ENCODE data around the gene BEST4.

GRCh38 chr1:44820328-44821239 is 32.6 kb upstream of the BEST4 start:
- TF ChIP-seq CTCF (IDR thresholded peaks at IDR 0.05 in 8 of 11, conservative IDR thresholded peaks at IDR 0.05 in 3 of 11): no peak
- TF ChIP-seq POLR2A (IDR thresholded peaks at IDR 0.05): no peak
- TF ChIP-seq POLR2AphosphoS5 (IDR thresholded peaks at IDR 0.05): no peak

Data from spleen (tissue), 7 donors.